OCI-M1 (cell line): Measurements from ENCODE around the gene MOK.

Experiments used
- DNase-seq: peaks from one replicate; lab custom pipeline; 2025; lab: John Stamatoyannopoulos, UW

The MOK gene

GRCh38 chr14:102223682-102224081, 81.3 kb downstream of the MOK start:
- DNase-seq = no peak

DNA sequence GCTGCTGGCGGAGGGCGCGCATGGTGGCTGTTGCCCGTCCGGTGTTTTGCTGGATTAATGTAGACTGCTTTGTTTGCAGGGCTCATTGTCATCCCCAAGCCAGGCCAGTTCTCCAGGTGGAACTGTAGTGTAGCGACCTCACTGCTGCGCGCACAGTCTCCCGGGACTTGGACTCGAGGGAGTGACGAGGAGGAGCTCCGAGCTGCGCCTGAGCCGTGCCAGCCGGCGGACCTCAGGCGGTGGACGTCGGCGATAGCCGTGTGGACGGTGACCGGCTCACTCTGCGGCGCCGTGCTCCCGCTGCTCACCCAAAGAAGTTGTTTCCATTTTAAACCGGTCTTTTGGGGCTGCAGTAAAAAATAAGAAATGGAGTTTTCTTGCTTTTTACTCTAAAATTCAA, 82.2 kb downstream of the MOK start:
- DNase-seq = no peak

DNA sequence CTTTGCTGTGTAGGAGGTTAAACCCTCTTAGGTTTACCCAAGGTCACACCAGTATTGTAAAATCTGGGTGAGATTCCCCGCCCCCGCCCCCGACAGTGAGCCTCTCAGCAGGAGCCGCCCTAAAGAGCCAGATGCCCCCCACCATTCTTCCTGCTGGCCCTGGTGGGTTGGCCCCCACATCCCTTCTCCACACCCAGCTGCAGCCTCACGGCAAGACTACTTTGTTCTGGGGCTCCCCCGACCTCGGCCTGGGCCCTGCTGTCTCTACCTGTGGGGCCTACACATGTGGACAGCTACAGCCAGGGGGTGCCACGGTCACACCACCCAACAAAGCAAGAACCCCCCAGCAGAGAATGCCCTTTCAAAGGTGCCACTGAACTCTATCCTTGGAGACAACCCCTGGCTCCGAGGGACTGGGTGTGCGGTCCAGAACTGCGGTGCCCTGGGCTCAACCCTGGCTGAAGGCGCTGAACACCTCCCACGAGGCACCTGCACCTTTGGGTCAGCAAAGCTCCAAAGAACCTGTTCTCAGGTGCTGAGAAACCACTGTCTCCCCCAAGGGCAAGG, 82.9 kb downstream of the MOK start:
- DNase-seq = no peak

DNA sequence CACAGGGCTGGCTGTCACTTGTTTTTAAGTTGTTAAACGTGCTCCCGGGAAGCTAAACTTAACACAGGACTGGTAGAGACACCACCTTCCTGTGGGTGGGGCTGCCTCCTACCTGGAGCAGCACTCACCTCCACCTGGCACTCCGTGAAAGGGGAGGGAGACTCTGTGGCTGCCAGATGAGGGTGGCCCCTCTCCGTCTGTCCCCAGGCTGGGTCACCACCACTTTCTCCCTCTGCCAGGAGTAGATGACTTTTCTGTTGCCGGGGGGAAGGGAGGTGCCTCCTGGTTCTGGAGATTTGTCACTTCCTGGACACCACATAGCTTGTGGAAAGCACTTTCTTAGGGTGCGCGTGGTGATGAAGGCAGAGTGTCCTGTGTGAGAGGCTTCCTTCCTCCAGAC, 83.9 kb downstream of the MOK start:
- DNase-seq = no peak

GRCh38 chr14:102220031-102220430, 84.9 kb downstream of the MOK start:
- no peak for DNase-seq

DNA sequence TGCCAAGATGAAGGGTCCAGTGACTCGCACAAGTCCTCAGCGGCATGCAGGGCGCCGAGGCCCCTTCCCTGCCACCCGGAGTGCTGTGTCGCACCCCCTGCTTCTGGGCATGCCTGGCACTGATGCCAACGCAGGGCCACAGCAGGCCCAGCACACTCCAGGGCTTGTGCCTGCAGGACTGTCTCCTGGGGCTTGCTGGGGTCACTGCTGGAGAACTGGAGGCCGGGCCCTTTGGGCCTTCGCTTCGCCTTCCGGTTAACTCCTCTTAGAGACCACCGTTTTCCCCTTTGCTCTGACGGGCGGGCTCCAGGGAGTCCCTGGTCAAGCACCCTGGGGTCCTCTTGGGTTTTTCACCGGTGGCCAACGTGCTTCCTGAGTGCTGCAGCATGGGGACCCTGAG, 85.6 kb downstream of the MOK start:
- DNase-seq = no peak

GRCh38 chr14:102218688-102219087, 86.3 kb downstream of the MOK start:
- no peak for DNase-seq

DNA sequence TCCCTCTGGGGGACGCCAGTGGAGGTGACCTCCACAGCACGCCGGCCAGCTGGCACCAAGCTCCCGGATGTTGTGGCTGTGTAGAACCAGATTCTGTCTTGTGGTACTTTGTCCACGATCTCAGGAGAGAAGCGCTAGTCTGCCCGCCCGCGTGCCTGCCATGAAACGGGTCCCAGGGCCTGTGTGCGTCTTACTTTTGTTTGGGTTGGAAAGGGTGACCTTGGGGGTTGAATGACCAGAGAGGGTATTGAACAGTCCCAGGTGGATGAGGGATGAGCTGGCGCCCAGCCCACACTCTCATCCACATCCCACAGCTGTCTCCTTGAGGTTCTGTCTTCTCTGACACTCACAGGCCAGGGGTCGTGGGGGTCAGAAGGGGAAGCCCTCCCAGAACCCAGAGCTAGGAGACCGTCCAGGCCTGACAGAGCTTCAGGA, 87.0 kb downstream of the MOK start:
- no peak for DNase-seq

- no peak for DNase-seq
Measured at GRCh38 chr14:102217399-102217798, 87.6 kb downstream of the MOK start.

DNA sequence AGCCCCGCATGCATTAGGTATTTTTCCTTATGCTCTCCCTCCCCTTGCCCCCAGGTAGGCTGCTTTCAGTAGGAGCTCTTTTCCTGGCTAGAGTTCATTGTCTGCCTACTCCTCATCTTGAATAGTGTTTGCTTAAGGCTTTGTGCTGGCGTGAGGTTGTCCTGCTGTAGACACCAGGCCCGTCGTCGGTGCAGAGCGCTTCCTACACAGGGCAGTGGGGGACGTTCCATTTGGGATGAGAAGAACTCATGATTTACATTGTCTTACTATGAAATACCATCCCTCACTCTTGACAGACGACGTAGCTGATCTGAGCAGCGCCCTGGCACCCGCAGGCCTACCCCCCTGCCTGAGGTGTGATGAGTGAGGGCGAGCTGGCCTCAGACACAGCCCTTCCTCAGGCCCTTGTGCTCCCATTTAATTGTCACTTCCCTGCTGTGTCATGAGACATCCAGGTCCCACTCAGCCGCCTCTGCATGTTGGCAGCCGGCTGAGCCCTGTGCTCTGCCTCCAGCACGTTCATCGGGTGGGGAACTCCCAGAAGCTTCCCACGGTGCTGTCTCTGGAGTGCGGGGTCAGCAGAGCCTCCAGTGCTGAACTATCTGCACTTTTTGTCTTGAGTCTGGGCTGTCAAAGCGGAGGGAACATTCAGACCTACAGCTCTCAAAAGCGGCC, 89.3 kb downstream of the MOK start:
- no peak for DNase-seq

- no peak for DNase-seq
Measured at GRCh38 chr14:102215071-102215470, 89.9 kb downstream of the MOK start.

DNA sequence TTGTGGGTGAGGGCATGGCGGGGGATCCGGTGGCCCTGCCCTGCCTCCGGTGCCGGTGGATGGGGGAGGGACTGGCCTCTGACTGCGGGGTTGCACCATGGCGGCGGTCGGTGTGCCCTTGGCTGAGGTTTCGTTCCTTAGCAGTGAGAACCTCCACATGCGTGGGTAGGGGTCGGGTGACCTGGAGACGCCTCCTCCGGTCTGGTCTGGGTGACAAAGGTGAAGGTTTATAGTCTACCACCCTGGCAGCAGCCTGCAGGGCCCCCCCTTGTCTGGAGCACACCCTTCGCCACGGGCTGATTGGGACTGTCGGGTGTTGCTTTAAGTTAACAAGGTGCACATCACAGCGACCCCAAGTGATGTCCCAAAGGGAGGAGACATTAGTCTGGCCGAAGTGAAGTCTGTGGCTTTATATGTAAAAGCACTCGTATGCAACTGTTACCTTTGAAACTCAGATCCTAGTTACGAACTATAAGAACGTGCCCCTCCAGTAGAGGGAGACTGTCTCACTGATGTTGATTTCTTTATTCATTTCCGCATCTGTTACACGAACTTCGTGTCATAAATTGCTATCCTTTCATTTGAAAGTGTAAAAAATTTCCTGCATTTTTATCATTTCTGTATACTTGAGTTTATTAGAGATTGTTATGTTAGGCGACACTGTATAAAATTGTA, 90.8 kb downstream of the MOK start:
- DNase-seq = no peak

DNA sequence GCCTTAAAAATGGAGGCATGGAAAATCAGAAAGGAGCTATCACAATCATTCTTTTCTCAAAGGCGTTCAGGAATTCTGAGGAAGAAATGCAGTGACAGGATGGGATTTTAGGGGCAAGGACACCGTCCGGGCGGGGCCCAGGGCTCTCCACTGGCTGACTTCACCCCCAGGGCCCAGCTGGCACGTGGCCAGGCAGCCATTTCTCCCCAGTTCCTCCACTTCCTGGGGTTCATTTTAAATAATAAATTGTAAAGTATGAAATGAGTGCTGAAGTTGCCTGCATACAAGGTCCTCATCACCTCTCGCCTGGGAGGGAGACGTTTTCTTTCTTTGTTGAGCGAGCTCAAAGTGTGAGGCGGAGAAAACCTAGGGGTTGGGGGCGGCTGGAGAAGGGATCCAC, 91.5 kb downstream of the MOK start:
- no peak for DNase-seq

GRCh38 chr14:102212845-102213244, 92.1 kb downstream of the MOK start:
- DNase-seq = no peak

GRCh38 chr14:102212356-102212755, 92.6 kb downstream of the MOK start:
- DNase-seq = no peak

DNA sequence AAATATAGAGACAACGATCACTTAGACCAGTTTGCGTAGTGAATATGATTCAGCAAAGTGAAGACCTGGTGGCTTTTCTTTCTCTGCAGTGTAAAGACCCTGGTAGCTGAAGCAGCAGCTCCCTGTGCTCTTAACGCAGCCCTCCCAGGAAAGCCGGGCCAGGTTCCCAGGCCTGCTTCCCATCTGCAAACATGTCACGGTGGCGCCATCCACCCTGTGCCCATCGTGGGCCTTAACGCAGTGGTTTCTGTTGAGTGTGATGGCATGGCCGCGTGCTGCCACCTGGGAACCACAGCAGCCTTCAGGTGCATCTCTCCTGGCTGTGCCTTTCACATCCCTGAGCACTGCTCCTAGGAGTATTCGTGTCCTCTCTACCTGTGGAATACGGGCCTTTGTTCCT, 93.7 kb downstream of the MOK start:
- DNase-seq = no peak

- DNase-seq = no peak
Measured at GRCh38 chr14:102210421-102211042, 94.4 kb downstream of the MOK start.

GRCh38 chr14:102209224-102209966, 95.6 kb downstream of the MOK start:
- DNase-seq = no peak

DNA sequence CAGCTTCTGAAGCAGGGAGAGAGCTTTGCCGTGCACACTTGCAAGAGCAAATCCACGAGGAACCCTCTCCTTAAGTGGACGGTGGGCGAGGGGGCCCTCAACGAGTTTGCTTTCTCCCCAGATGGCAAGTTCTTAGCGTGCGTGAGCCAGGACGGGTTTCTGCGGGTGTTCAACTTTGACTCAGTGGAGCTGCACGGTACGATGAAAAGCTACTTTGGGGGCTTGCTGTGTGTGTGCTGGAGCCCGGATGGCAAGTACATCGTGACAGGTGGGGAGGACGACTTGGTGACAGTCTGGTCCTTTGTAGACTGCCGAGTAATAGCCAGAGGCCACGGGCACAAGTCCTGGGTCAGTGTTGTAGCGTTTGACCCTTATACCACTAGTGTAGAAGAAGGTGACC, 96.2 kb downstream of the MOK start:
- DNase-seq = no peak

DNA sequence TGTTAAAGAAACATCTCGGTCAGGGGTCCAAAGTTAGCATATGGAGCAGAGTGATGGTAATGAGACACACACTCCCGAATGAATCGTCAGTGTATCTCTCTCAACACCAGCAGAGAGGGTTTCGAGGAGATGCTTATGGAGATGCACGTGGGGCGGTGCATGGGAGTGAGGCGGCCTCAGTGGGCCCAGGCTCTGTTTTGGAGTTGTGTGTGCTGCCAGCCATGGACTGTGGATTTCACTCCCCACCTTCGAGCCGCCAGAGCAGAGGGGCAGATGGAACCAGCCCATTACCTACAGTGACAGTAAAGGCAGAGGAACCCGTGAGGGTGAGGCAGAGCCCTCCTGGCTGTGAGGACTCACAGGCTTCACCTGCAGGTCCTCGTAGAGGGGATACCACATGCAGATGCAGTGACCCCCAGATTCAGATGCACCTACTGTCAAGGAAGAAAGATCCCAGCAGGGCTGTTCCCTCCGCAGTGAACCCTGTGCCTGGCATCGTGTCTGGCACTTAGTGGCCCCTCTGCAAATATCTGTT, 97.1 kb downstream of the MOK start:
- DNase-seq = no peak

DNA sequence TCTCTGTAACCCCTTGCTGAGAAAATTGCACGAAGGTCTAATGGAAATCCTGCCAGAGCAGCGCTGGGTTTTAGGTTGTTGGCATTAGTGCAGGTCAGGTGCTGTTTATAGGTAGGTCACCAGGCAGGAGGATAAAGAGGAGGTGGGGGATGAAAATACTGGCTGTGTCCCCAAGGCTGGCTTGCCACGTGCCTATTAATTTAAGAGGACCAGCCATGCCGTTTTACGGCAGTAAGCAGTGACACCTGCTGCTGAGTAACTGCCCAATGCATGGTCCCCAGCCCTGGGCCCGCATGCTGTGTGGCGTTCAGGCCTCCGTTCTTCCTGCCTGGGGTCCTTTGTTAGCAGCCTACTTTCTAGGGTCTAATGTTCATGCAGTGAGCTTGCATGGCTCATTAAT, 98.0 kb downstream of the MOK start:
- DNase-seq = no peak

DNA sequence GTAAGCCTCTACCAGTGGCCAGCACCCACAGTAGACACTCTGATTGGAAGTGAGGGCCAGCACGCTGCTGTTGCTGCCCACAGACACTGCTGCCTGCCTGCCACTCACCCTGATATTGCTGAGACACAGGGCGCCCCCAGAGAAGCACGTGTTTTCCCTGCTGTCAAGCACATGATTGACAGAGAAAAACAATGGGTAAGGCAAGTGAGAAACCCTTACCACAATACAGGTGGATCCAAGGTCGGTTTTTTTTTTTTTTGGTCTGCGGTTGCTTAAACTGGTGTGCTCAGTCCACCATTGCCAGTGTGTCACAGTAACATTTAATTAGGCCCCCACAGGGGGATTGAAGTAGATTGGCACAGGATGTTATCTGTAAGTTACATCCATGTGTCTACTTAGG, 99.4 kb downstream of the MOK start:
- no peak for DNase-seq
